ENCODE data around the gene VASH1.

DNA sequence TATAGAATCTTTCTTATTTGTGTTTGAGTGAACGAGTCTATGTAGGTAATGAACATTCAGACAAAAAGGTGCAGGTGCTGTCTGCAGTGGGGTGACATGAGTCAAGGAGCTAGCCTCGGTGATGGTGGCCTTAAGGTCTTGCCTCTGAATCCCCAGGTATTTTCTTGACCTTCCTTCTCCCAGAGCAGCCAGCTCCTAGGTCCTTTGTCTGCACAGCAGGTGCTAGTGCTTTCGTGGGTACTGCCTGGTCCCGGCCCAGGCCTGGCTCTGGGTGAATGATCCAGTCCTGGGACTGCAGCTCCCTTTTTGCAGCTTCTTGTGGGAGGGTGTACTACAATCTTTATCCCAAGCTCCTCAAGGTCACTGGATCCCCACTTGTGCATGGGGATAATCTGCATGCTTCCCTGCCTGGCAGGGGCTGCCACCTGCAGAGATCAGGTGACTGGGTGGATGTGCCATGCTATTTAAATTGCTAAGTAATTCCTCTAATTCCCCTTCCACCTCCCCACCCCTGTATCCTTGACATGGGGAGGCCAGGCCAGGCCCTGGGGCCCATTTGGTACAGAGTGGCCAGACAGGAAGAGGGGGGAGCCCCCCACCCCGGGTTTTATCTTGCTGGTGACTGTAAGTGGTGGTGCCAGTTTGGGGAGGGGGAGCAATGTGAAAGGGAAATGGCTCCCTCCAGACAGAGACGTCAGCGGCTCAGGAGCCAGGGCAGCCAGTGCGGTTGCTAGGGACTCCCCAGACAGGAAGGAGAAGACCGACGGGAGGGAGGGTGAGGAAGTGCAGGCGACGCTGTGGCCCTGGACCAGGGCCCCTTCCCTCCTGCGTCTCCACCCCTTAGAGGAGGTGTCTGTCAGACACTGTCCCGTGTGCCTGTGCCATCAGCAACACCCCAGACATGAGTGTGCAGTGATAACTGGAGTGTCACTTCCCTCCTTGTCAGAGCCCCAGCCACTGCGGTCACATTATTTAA lies 6.7 kb downstream of the VASH1 start:
- TF ChIP-seq CTCF (conservative IDR thresholded peaks at IDR 0.05) (no peak), ZFX (IDR thresholded peaks at IDR 0.05) (no peak)
